Activated CD8-positive, alpha-beta memory T cell treated with anti-CD3 and anti-CD28 coated beads for 4 hours (primary cell): ENCODE measurements around the gene TCF4.

Experiments
- DNase-seq, 2 donors: peaks; one replicate each; pipeline ENCODE4 v3.0.0-alpha.2; 2020; ENCODE audit warnings: low read depth in 2 of 2

The TCF4 gene

DNA sequence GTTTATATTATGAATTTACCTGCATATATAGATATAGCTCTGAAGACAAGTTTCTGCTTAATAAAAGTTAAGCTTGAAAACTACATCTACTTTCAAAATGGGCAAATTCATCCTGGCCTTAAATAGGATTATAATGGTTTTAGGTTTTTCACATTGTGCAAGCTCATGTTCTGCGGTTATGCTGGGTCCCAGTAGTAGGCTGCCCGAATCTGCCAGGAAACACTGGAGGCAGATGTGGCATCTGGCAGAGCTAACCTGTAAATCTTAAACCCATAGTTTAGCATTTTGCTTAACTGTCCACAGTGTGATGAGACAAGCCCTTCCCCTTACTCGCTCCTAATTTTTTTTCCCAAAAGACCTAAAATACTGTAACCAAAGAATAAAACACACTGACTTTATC, 234.2 kb downstream of the TCF4 start:
- DNase-seq: no peak

GRCh38 chr18:55353391-55353790, 234.6 kb downstream of the TCF4 start:
- DNase-seq: no peak

- no peak for DNase-seq
Measured at GRCh38 chr18:55351980-55352714, 235.8 kb downstream of the TCF4 start.

GRCh38 chr18:55351241-55351691, 236.7 kb downstream of the TCF4 start:
- no peak for DNase-seq

DNA sequence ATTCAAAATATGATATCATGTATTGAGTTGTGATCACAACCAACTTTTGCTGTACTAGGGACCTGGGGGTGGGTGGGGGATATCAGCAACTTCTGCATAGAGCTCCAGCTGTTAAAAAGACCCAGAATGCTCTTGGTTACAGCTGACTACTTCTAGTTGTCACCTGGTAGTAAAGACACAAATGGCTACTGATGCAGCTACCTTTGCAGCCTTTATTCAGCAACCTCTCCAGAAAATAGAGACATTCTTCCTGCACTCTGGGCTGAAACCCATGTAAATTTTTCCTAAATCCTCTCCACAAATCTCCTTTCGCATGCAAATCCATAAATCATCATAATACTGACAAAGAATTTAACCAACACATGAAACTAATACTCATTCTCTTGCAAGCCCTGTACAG, 238.3 kb downstream of the TCF4 start:
- no peak for DNase-seq

GRCh38 chr18:55346961-55347740, 240.8 kb downstream of the TCF4 start:
- DNase-seq: no peak

GRCh38 chr18:55346387-55346786, 241.6 kb downstream of the TCF4 start:
- no peak for DNase-seq

DNA sequence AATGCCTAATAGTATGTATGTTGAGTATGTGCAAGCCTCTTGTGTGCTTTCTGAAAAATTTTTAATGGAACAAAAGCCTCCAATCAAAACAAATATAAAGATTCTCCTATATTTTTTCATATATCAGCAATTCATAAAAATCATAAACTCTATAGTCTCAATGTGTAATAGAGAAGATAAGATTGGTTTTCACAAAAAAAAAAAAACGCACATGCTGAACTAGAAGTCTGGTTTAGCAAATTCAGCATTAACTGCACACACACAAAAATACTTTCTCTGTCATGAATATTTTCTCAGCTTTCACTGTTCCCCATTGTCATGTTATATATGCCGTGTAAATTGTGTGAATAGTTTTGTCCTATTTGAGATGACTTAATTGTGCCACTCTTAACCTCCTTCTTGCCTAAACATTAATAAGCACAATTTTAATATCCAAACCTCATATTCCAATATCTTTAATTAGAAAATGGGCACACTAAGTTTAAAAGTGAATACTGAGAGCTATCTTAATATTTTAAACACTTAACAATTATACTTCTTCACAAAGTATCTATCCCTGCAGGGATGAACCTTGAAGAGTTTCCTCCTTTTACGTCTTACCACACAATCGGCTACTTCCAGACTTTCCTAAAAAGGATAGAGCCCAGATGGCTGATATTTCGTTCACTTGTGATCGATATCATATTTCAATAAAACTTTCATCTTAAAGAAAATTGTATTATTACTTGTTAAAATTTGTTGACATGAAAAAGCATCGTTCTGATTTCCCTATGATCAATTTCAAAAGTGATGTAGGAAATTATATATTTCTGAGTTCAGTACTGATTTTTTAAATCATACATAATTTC, 242.7 kb downstream of the TCF4 start:
- no peak for DNase-seq

DNA sequence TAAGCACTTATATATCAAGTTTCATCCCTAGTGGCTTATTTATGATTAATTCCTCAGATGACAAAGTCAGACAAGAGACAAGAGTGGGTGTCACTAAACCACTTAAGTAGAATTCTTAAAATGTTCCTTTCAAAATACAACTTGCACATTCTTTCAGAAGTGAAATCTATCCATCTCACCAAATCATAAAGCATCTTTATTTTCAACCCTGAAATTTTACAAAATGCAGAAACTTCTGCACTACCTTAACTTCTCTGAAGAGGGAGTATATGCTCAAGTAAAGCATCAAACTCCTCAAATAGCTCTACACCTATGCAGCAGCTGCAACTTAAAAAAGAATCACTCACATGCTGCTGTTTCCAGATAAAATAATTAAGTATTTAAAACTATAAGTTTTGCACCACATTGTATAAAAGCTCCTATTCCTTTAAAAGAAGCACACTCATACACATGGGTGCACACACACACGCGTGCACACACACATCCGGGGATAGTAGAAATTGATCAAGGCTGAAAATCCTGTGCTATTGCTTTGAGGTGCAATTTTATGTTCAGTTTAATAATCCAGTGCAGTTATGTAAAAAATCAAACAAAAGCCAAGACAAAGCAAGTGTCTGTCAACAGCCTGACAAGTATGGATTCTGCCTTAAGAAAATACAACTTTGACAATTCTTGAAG, 244.5 kb downstream of the TCF4 start:
- no peak for DNase-seq

DNA sequence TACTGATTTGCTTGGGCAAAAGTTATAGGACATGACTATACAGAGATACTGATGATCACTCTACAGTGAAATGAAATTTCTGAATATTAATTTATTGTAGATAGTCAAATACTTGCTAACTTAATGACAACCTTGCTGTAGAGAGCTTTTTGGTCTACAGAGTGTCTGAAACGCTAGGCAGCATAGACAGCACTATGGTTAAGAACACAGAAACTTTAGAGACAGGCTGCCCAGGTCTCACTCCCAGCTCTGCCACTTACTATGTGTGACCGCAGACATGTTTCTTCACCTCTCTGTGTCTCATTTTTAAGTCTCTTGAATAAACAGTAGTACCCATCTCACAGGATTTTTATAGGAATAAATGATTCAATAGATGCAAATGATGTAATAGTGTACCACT, 247.0 kb downstream of the TCF4 start:
- no peak for DNase-seq

DNA sequence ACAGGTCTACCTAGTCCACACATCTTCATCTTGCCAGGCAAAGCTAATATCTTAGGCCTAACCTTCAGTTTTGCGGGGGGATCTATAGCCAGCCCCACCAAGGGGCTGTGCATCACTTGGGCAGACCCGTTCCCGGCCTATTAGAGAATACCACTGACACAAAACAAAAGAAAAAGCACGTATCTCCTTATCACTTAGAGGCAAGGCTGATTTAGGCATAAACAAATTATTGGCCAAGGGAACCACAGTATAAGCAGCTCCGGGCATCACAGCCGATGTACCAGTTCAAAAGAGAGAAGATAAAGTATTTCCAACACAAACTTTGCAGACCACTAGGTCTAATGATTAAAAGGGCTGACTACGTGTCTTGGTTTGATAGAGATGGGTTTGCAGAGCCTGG, 248.0 kb downstream of the TCF4 start:
- no peak for DNase-seq

DNA sequence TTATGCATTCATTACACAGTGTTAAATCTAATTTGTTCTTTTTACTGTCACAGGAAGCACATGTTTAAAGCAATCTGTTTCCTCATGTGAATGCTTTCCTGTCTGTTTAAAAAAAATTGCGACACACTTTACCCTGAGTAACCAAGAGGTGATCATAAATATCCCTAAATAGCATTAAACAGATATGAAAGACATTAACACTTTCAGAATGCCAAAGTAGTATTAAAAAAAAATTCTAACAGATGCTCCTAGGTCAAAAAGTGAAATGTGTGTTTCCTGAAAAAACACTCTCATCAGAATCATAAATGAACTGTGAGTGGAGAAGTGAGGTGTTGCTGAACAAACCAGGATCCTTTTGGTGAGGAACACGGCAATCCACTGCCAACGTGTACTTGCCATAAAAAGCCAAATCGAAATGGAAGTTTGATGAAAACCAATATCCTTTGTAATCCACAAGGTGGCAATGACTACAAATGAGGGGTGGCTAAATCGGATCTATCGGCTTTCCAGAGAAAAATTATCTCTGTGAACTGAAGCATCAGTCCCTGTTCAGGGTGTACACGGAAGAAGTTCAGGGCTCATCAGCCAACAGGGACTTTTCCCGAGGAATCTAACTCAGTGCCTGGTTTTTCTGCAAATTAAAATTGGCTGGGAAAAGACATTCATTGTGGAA, 248.9 kb downstream of the TCF4 start:
- no peak for DNase-seq

GRCh38 chr18:55337908-55338521, 250.0 kb downstream of the TCF4 start:
- no peak for DNase-seq

DNA sequence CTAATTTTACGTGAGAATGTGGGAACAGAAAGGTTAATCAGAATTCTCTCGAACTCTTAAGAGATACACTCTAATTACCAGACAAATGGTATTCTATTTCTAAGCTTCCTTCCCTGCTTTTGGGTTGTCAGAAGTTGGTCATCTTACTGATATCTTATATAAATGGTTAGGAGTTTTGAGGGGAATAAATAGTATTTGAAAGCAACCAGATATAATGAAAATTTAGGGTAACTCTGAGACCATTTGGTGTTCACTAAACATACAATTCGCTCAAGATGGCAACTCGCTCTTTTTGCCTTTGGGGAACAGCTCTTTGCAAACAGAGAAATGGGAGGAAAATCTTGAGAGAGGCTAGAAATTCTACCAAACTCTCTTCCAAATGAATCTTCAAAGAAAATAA, 250.9 kb downstream of the TCF4 start:
- no peak for DNase-seq

- DNase-seq: no peak
Measured at GRCh38 chr18:55336438-55337100, 251.4 kb downstream of the TCF4 start.

DNA sequence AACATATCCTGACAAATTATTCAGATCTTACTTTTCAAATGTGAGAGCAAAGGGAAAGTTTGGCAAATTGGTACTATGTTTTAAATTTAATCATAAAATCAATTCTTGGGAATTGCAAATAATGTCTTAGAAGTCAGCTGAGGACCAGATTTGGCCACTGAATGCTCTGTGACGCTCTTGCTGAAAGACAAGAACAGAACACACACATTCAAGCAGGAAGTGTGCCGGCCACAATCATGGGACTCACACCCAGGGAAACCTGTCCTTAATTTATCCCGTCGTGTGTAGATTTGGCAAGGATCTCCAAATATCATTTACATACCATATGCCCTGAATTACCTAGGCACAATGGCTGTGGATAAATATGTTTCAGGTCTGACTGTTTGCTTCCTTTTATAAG, 253.1 kb downstream of the TCF4 start:
- no peak for DNase-seq

DNA sequence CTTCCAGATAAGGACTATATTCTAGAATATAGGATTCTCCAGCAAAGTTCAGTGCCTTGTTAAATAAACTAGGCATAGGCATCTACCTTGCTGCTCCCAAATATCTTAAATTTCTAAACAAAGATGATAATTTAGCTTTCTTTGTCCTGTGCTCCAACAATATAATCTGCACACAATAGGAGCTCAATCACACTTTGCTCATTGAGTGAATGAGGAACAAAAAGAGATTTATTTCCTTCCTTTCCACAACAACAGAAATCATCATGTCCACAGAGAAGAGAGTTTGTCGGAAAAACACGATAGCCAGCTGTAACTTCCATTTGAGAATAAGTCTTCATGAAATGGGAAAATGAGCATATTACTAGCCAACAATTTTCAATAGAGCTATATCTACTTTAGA, 256.7 kb downstream of the TCF4 start:
- no peak for DNase-seq

- DNase-seq: no peak
Measured at GRCh38 chr18:55328301-55328700, 259.7 kb downstream of the TCF4 start.

- DNase-seq: no peak
Measured at GRCh38 chr18:55327454-55327853, 260.5 kb downstream of the TCF4 start.

- DNase-seq: no peak
Measured at GRCh38 chr18:55326134-55326533, 261.9 kb downstream of the TCF4 start.
